HepG2 (cell line): Measurements from ENCODE around the gene ROMO1. TPM values are rescaled to one million over a fixed set of nuclear protein-coding genes. Genes with fewer than 3 reads are reported as not detected.

Source experiments
- CREM ChIP-seq, 2 experiments: sonication (generic) in 1 of 2; formaldehyde crosslinking in 1 of 2; IDR thresholded peaks; 2 replicates each; pipeline versions ENCODE4 v1.4.0 to v1.6.1; 2016 to 2020; ENCODE audit warnings: antibody characterized with exemption in 1 of 2, mild to moderate bottlenecking in 1 of 2, missing genetic modification reagents in 1 of 2
- HNF4A ChIP-seq: sonication (generic); formaldehyde crosslinking; IDR thresholded peaks from 2 replicates; pipeline ENCODE4 v1.4.0; 2020; ENCODE audit warnings: missing genetic modification reagents
- IRF1 ChIP-seq: sonication (generic); formaldehyde crosslinking; IDR thresholded peaks from 2 replicates; pipeline ENCODE4 v1.4.0; 2020; ENCODE audit warnings: low read depth, mild to moderate bottlenecking, missing genetic modification reagents
- JUN ChIP-seq: sonication (generic); formaldehyde crosslinking; IDR thresholded peaks from 2 replicates; pipeline ENCODE4 v1.4.0; 2020; ENCODE audit warnings: mild to moderate bottlenecking, missing genetic modification reagents
- POGZ ChIP-seq: sonication (generic); formaldehyde crosslinking; IDR thresholded peaks from 2 replicates; pipeline ENCODE4 v1.4.0; 2020; ENCODE audit warnings: mild to moderate bottlenecking, missing genetic modification reagents
- TARDBP ChIP-seq: sonication (generic); formaldehyde crosslinking; IDR thresholded peaks from 2 replicates; pipeline ENCODE4 v1.8.0; 2022; ENCODE audit warnings: mild to moderate bottlenecking, missing genetic modification reagents
- TCF7L2 ChIP-seq: IDR thresholded peaks from 2 replicates; pipeline ENCODE4 v1.6.1; 2011; ENCODE audit warnings: mild to moderate bottlenecking, low read depth, low read length, moderate library complexity
- THYN1 ChIP-seq: sonication (generic); formaldehyde crosslinking; IDR thresholded peaks from 2 replicates; pipeline ENCODE4 v1.8.1; 2023; ENCODE audit warnings: low read depth, mild to moderate bottlenecking, moderate library complexity, missing genetic modification reagents, borderline replicate concordance
- TRAFD1 ChIP-seq: sonication (generic); formaldehyde crosslinking; IDR thresholded peaks from 2 replicates; pipeline ENCODE4 v1.5.1; 2020; ENCODE audit warnings: missing genetic modification reagents, mild to moderate bottlenecking, borderline replicate concordance
- ZBTB25 ChIP-seq: IDR thresholded peaks from 2 replicates; pipeline ENCODE4 v1.6.1; 2018; ENCODE audit warnings: missing genetic modification reagents
- ZFAT ChIP-seq: sonication (generic); formaldehyde crosslinking; conservative IDR thresholded peaks from 2 replicates; pipeline ENCODE4 v1.8.1; 2023; ENCODE audit warnings: missing genetic modification reagents, inconsistent platforms
- ZMYM3 ChIP-seq: sonication (generic); formaldehyde crosslinking; IDR thresholded peaks from 2 replicates; pipeline ENCODE4 v1.5.1; 2020; ENCODE audit warnings: mild to moderate bottlenecking, missing genetic modification reagents
- ZNF205 ChIP-seq: IDR thresholded peaks from 2 replicates; pipeline ENCODE4 v1.6.1; 2018; ENCODE audit warnings: missing biosample characterization, missing genetic modification reagents
- ZSCAN22 ChIP-seq: sonication (generic); formaldehyde crosslinking; IDR thresholded peaks from 2 replicates; pipeline ENCODE4 v1.4.0; 2020; ENCODE audit warnings: mild to moderate bottlenecking, missing genetic modification reagents
- polyA plus RNA-seq, 8 experiments: library from polyadenylated mRNA; depleted of rRNA in 3 of 8; stranded (reverse) in 7 of 8; unstranded in 1 of 8; fragments of >200 nt; fragmentation: Illumina TruSeq in 4 of 8; extraction: Trizol in 4 of 8; gene quantifications; 2 replicates each; pipeline versions ENCODE4 v1.2.1 to v1.2.3, GENCODE V29; 2011 to 2016; ENCODE audit warnings: low read depth in 4 of 8, missing spikeins in 1 of 8, mixed read lengths in 1 of 8; ENCODE audit not compliant: insufficient read depth in 1 of 8
- total RNA-seq, 5 experiments: library from RNA; depleted of rRNA; stranded (reverse); fragments of >200 nt; fragmentation: Illumina TruSeq; extraction: Trizol; gene quantifications; 2 replicates each; pipeline ENCODE4 v1.2.3, GENCODE V29; 2016; ENCODE audit warnings: low read depth in 1 of 5
- TF ChIP-seq, protein P1 (sequence below): sonication (generic); formaldehyde crosslinking; IDR thresholded peaks from 2 replicates; pipeline ENCODE4 v1.8.1; 2023; ENCODE audit warnings: mild to moderate bottlenecking, missing genetic modification reagents
- TF ChIP-seq, protein P2 (sequence below): sonication (generic); formaldehyde crosslinking; IDR thresholded peaks from 2 replicates; pipeline ENCODE4 v1.5.0; 2020; ENCODE audit warnings: mild to moderate bottlenecking, missing genetic modification reagents, borderline replicate concordance
- TF ChIP-seq, protein P3 (sequence below): sonication (generic); formaldehyde crosslinking; IDR thresholded peaks from 2 replicates; pipeline ENCODE4 v1.4.0; 2020; ENCODE audit warnings: missing genetic modification reagents, borderline replicate concordance

ROMO1 gene
- total and polyA plus RNA-seq, 2 of the 13 experiments (the other 11 are each of a cell fraction or from before 2014, with no cell fraction given): 636 to 755 TPM

DNA sequence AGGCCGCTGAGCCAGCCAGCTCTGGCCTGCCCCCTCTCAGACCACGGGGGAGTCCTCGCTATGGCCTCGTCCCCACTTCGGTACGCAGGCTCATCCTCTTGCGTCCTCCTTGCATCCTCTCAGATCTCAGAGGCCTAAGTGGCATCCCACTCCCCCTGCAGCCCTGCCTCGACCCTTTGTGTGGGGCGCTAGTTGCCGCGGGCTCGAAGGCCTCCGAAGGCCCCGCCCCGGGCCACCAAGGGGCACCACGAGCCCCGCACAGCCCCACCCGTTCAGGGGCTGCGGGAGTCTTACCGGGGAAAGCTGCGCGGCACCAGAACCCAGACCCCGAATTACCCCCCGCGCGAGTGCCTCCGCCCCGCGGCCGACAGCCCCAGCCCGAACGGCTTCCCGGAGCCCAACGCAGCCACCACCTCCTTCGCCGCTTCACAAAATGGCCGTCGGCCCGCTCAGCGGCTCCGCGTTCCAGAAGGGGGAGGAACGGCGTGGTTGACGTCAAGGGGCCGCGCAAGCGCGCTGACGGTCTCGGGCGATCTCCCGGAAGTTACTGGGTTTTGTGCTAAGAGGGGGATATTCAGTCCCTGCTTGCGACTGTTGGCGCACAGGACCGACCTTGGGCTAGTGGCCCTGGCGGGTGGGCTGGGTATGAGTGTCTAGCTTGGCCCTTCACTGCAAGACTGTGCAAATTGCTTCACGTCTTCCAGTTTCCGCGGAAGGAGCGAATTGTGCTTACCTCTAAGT lies 34.6 kb upstream of the ROMO1 start, which contains the start of the genes CPNE1 and RBM12 (continued):
- TF ChIP-seq, protein P1, sequence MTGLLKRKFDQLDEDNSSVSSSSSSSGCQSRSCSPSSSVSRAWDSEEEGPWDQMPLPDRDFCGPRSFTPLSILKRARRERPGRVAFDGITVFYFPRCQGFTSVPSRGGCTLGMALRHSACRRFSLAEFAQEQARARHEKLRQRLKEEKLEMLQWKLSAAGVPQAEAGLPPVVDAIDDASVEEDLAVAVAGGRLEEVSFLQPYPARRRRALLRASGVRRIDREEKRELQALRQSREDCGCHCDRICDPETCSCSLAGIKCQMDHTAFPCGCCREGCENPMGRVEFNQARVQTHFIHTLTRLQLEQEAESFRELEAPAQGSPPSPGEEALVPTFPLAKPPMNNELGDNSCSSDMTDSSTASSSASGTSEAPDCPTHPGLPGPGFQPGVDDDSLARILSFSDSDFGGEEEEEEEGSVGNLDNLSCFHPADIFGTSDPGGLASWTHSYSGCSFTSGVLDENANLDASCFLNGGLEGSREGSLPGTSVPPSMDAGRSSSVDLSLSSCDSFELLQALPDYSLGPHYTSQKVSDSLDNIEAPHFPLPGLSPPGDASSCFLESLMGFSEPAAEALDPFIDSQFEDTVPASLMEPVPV (CRISPR knock-in tag): peak; percentile 95
- no peak; the same call in none of the 2 replicates for TF ChIP-seq ZNF205 (CRISPR knock-in tag)
- peak; percentile 84 for TF ChIP-seq TARDBP
- TF ChIP-seq TRAFD1 (CRISPR knock-in tag): no peak; the same call in 1 of the 2 replicates
- TF ChIP-seq ZMYM3 (CRISPR knock-in tag): no peak
- peak; percentile 96 for TF ChIP-seq IRF1 (CRISPR knock-in tag)
- TF ChIP-seq, protein P2, sequence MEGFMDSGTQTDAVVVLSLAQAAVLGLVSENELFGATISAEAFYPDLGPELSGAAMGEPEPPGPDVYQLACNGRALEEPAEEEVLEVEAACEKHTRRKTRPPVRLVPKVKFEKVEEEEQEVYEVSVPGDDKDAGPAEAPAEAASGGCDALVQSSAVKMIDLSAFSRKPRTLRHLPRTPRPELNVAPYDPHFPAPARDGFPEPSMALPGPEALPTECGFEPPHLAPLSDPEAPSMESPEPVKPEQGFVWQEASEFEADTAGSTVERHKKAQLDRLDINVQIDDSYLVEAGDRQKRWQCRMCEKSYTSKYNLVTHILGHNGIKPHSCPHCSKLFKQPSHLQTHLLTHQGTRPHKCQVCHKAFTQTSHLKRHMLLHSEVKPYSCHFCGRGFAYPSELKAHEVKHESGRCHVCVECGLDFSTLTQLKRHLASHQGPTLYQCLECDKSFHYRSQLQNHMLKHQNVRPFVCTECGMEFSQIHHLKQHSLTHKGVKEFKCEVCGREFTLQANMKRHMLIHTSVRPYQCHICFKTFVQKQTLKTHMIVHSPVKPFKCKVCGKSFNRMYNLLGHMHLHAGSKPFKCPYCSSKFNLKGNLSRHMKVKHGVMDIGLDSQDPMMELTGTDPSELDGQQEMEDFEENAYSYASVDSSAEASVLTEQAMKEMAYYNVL (CRISPR knock-in tag): peak; percentile 71
- no peak for TF ChIP-seq THYN1
- TF ChIP-seq, protein P3, sequence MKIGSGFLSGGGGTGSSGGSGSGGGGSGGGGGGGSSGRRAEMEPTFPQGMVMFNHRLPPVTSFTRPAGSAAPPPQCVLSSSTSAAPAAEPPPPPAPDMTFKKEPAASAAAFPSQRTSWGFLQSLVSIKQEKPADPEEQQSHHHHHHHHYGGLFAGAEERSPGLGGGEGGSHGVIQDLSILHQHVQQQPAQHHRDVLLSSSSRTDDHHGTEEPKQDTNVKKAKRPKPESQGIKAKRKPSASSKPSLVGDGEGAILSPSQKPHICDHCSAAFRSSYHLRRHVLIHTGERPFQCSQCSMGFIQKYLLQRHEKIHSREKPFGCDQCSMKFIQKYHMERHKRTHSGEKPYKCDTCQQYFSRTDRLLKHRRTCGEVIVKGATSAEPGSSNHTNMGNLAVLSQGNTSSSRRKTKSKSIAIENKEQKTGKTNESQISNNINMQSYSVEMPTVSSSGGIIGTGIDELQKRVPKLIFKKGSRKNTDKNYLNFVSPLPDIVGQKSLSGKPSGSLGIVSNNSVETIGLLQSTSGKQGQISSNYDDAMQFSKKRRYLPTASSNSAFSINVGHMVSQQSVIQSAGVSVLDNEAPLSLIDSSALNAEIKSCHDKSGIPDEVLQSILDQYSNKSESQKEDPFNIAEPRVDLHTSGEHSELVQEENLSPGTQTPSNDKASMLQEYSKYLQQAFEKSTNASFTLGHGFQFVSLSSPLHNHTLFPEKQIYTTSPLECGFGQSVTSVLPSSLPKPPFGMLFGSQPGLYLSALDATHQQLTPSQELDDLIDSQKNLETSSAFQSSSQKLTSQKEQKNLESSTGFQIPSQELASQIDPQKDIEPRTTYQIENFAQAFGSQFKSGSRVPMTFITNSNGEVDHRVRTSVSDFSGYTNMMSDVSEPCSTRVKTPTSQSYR (CRISPR knock-in tag): peak; percentile 87; the same call in 1 of the 2 replicates
- TF ChIP-seq TCF7L2: no peak
- peak; percentile 91 for TF ChIP-seq CREM (IDR thresholded peaks at IDR 0.05)
- 0 out of 2 replicates have a peak, but pooled peaks have one; percentile 19 for TF ChIP-seq CREM (CRISPR knock-in tag; IDR thresholded peaks at IDR 0.05)
- TF ChIP-seq ZFAT (CRISPR knock-in tag): no peak; the same call in 1 of the 2 replicates
- peak; percentile 81 for TF ChIP-seq JUN (CRISPR knock-in tag)
- no peak; the same call in none of the 2 replicates for TF ChIP-seq ZBTB25 (CRISPR knock-in tag)
- TF ChIP-seq HNF4A (CRISPR knock-in tag): peak; percentile 37; the same call in 1 of the 2 replicates
- TF ChIP-seq POGZ (CRISPR knock-in tag): peak; percentile 96
- peak; percentile 88 for TF ChIP-seq ZSCAN22
